ENCODE data around the gene SOX13. TPM values are rescaled to one million over a fixed set of nuclear protein-coding genes. Genes with fewer than 3 reads are reported as not detected.
A peak's percentile ranks its signal among the peaks of the same experiment; 100 is the strongest.

Gene SOX13
- total RNA-seq, 1 experiment from 2014 or later: 53.0 TPM

- no peaks in the 10 kb centered on the region for H3K27me3 ChIP-seq (ENCODE audit: control insufficient read depth, insufficient read depth, low read length)
- H3K9me3 ChIP-seq (ENCODE audit: control insufficient read depth, insufficient read depth, low read depth, low read length): no peaks in the 10 kb centered on the region
- no peak for DNase-seq (ENCODE audit: low read depth, low spot score)
- H3K27ac ChIP-seq (ENCODE audit: low read length): no peak overlapping the region
- H3K36me3 ChIP-seq (ENCODE audit: control insufficient read depth, insufficient read depth, low read length): no peaks in the 10 kb centered on the region
- in situ Hi-C loops (cut with HindIII; ENCODE audit: low pct_unique_long_range_greater_than_20kb, low sequenced_read_pairs) (no loop called here), intact Hi-C loops (cut with micrococcal nuclease; ENCODE audit: unreplicated experiment) (no loop called here)
- ATAC-seq: no peak
- POLR2A ChIA-PET: no interaction called here
- CTCF ChIA-PET: no interaction called here
- H3K4me1 ChIP-seq (ENCODE audit: control insufficient read depth, insufficient read depth, low read length): peaks cover 3% of the 10 kb centered on the region; the same call in 1 of the 2 replicates
- no peak overlapping the region for H3K4me3 ChIP-seq (ENCODE audit: low read depth in 2 of 2, low read length in 2 of 2)
- TF ChIP-seq, protein P1, sequence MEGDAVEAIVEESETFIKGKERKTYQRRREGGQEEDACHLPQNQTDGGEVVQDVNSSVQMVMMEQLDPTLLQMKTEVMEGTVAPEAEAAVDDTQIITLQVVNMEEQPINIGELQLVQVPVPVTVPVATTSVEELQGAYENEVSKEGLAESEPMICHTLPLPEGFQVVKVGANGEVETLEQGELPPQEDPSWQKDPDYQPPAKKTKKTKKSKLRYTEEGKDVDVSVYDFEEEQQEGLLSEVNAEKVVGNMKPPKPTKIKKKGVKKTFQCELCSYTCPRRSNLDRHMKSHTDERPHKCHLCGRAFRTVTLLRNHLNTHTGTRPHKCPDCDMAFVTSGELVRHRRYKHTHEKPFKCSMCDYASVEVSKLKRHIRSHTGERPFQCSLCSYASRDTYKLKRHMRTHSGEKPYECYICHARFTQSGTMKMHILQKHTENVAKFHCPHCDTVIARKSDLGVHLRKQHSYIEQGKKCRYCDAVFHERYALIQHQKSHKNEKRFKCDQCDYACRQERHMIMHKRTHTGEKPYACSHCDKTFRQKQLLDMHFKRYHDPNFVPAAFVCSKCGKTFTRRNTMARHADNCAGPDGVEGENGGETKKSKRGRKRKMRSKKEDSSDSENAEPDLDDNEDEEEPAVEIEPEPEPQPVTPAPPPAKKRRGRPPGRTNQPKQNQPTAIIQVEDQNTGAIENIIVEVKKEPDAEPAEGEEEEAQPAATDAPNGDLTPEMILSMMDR (IDR thresholded peaks at IDR 0.05): no peak
- TF ChIP-seq SIN3A (IDR thresholded peaks at IDR 0.05; ENCODE audit: borderline replicate concordance, insufficient read depth, low read depth, low read length) (no peak), TCF7L2 (IDR thresholded peaks at IDR 0.05; ENCODE audit: low read depth, low read length) (no peak), POLR2AphosphoS5 (IDR thresholded peaks at IDR 0.05; ENCODE audit: low read depth, low read length) (no peak), REST (IDR thresholded peaks at IDR 0.05; ENCODE audit: insufficient read depth in 1 of 2, low read depth in 2 of 2, low read length in 1 of 2) (no peak)
- BruUV-seq (replicated peaks): no TSS peak
Measured at GRCh38 chr1:204031098-204031710, 41.7 kb upstream of the SOX13 start.

DNA sequence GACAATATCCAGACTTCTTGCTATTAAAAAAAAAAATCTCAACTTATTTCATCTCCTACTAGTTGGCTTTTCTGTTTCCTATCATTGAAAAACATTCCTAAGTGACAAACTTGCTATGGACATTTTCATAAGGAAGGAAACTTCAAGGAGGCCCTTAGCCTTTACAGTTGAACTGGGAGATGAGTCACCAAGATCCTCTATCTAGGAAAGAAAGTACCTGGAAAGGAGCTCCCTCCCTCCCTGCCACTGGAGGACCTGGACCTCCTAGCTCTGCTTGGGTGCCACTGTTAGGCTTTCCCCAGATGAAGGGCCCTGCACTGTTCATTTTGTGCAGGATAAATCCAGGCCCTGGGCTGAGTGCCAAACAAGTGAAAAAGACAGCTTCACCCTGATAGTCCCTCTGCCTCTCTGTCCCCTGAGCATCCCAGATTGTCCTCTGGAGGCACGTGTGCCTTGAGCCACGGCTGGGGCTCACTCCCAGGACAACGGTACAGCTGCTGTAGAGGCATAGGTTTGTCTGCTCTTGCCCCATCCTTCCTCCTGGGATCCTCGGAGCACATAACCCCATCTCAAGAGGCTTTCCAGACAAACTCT, 40.2 kb upstream of the SOX13 start:
- intact Hi-C loops (cut with micrococcal nuclease; ENCODE audit: unreplicated experiment): no loop called here
- no TSS peak for BruUV-seq (replicated peaks)
- TF ChIP-seq POLR2AphosphoS5 (IDR thresholded peaks at IDR 0.05; ENCODE audit: low read depth, low read length) (no peak), SIN3A (IDR thresholded peaks at IDR 0.05; ENCODE audit: borderline replicate concordance, insufficient read depth, low read depth, low read length) (no peak), REST (IDR thresholded peaks at IDR 0.05; ENCODE audit: insufficient read depth in 1 of 2, low read depth in 2 of 2, low read length in 1 of 2) (no peak), TCF7L2 (IDR thresholded peaks at IDR 0.05; ENCODE audit: low read depth, low read length) (no peak)
- TF ChIP-seq, protein P1 (IDR thresholded peaks at IDR 0.05): no peak
- POLR2A ChIA-PET: no interaction called here
- Histone ChIP-seq H3K4me1 (ENCODE audit: control insufficient read depth, insufficient read depth, low read length) (peaks cover under 1% of the 10 kb centered on the region; the same call in 1 of the 2 replicates), H3K9me3 (ENCODE audit: control insufficient read depth, insufficient read depth, low read depth, low read length) (no peaks in the 10 kb centered on the region), H3K36me3 (ENCODE audit: control insufficient read depth, insufficient read depth, low read length) (no peaks in the 10 kb centered on the region), H3K27ac (ENCODE audit: low read length) (no peak overlapping the region), H3K27me3 (ENCODE audit: control insufficient read depth, insufficient read depth, low read length) (no peaks in the 10 kb centered on the region), H3K4me3 (ENCODE audit: low read depth in 2 of 2, low read length in 2 of 2) (no peak overlapping the region)
- DNase-seq (ENCODE audit: low read depth, low spot score) (no peak), ATAC-seq (peak; percentile 46; the same call in 1 of the 2 replicates)
- CTCF ChIA-PET: no interaction called here
- in situ Hi-C loops (cut with HindIII; ENCODE audit: low pct_unique_long_range_greater_than_20kb, low sequenced_read_pairs): no loop called here

Measured in Panc1 (cell line).